ENCODE results near the gene DLG2. TPM values are rescaled to one million over a fixed set of nuclear protein-coding genes. Genes with fewer than 3 reads are reported as not detected.

The DLG2 gene
- total RNA-seq, 1 donor from 2014 or later, result 0.17 TPM

Other genes starting within 250 kb of the DLG2 start
- gene TMEM126B, start 1.2 kb upstream of the DLG2 start, total RNA-seq, result 68.8 and 86.8 TPM in 2 replicates
- gene TMEM126A, start 20.6 kb upstream of the DLG2 start, total RNA-seq, result 24.3 and 24.6 TPM in 2 replicates
- 20.6 and 24.7 TPM in 2 replicates for gene CREBZF, start 37.8 kb upstream of the DLG2 start, total RNA-seq
- gene CCDC89, start 58.9 kb upstream of the DLG2 start, total RNA-seq, result 0.51 TPM in 1 of 2 replicates, not detected in the other
- gene SYTL2, start 183.8 kb upstream of the DLG2 start, total RNA-seq, result 5.6 and 25.7 TPM in 2 replicates
- gene CCDC83, start 228.0 kb upstream of the DLG2 start, total RNA-seq, result not detected in 2 replicates

All from epithelial cell of proximal tubule (primary cell).